Measurements from ENCODE around the gene CEP170B.

- no peak for TF ChIP-seq CTCF (IDR thresholded peaks at IDR 0.05)
- no peak for TF ChIP-seq POLR2A (IDR thresholded peaks at IDR 0.05)
Observed at GRCh38 chr14:104892531-104893434, 27.7 kb downstream of the CEP170B start.
